Raji (cell line): ENCODE data around the gene FIP1L1.

Experiments
- POLR2A ChIP-seq: IDR thresholded peaks from 2 replicates; pipeline ENCODE4 v1.6.1; 2011; ENCODE audit warnings: low read depth, low read length, control low read depth; ENCODE audit not compliant: insufficient read depth

FIP1L1 gene

GRCh38 chr4:53510321-53510720 is 132.9 kb downstream of the FIP1L1 start:
- no peak for TF ChIP-seq POLR2A
